Transverse colon (tissue), 4 donors: ENCODE data around the gene ALDOA. TPM values are rescaled to one million over a fixed set of nuclear protein-coding genes. Genes with fewer than 3 reads are reported as not detected.
"Not testable (repeated sequence)": the region's sequence is repeated elsewhere in the genome, so short reads cannot be mapped to it uniquely, and the experiment has no call there.

Source experiments
- DNase-seq: peaks from one replicate; pipeline ENCODE4 v3.0.0-alpha.2; 2019
- H3K27ac ChIP-seq, 4 donors: fragments of 200-600 bp; sonication (generic); 2 replicates each; pipeline ENCODE4 v1.5.1; 2016 to 2018; ENCODE audit warnings: inconsistent platforms in 4 of 4
- H3K27me3 ChIP-seq: fragments of 200-600 bp; sonication (generic); 2 replicates; pipeline ENCODE4 v1.5.1; 2017; ENCODE audit warnings: inconsistent platforms
- H3K36me3 ChIP-seq, 4 donors: fragments of 200-600 bp; sonication (generic); 2 replicates each; pipeline ENCODE4 v1.5.1; 2017 to 2019; ENCODE audit warnings: inconsistent platforms in 4 of 4
- H3K4me1 ChIP-seq, 4 donors: fragments of 200-600 bp; sonication (generic); 2 replicates each; pipeline ENCODE4 v1.5.1; 2017 to 2020; ENCODE audit warnings: inconsistent platforms in 4 of 4
- H3K4me3 ChIP-seq, 4 donors: fragments of 200-600 bp; sonication (generic); 1 replicate in 1 of 4; 2 replicates in 3 of 4; pipeline versions ENCODE4 v1.5.1 to v1.6.1; 2017 to 2019; ENCODE audit warnings: inconsistent platforms in 4 of 4
- H3K9me3 ChIP-seq, 2 donors: fragments of 200-600 bp; sonication (generic); 2 replicates each; pipeline ENCODE4 v1.5.1; 2017 to 2019; ENCODE audit warnings: inconsistent platforms in 2 of 2
- EP300 ChIP-seq: sonication (generic); formaldehyde crosslinking; IDR thresholded peaks from one replicate; pipeline ENCODE4 v1.6.1; 2017; ENCODE audit warnings: antibody characterized with exemption, low read depth
- POLR2A ChIP-seq: fragments of 450-650 bp; IDR thresholded peaks from one replicate; pipeline ENCODE4 v1.6.1; 2016; ENCODE audit warnings: antibody characterized with exemption, mild to moderate bottlenecking, moderate library complexity
- POLR2AphosphoS5 ChIP-seq, 3 donors: sonication (generic); formaldehyde crosslinking; IDR thresholded peaks; one replicate each; pipeline ENCODE4 v1.6.1; 2016; ENCODE audit warnings: antibody characterized with exemption in 3 of 3
- WGBS, 2 donors: methylation state at CpG; one replicate each; pipeline ENCODE4 v1.1.5; 2018; ENCODE audit warnings: low coverage in 1 of 2; 5-methylcytosine and 5-hydroxymethylcytosine counted together
- in situ Hi-C, 4 donors: fragments of 200-750 bp; cut with MboI; loops; one replicate each; pipeline versions ENCODE4 v1.15.0 to v1.15.1; 2017; ENCODE audit warnings: low sequenced_read_pairs in 3 of 4, low pct_ligation_motif_present in 1 of 4, low pct_unique_long_range_greater_than_20kb in 1 of 4
- intact Hi-C: fragments of 100-400 bp; cut with DNase I; formaldehyde crosslinking; loops from one replicate; pipeline ENCODE4 v1.15.1; 2023; ENCODE audit warnings: low total_unique reads
- total RNA-seq, 4 donors: library from RNA; depleted of rRNA; stranded (reverse); fragments of >200 nt; gene quantifications; one replicate each; pipeline ENCODE4 v1.1.0, GENCODE V29; 2016
- TF ChIP-seq, protein P1 (sequence below), 5 experiments: fragments of 200-600 bp in 3 of 5; fragments of 450-650 bp in 2 of 5; sonication (generic) in 3 of 5; IDR thresholded peaks; 1 replicate in 2 of 5; 2 replicates in 3 of 5; pipeline ENCODE4 v1.5.1; 2016 to 2017; ENCODE audit warnings: antibody characterized with exemption in 5 of 5, inconsistent platforms in 3 of 5, mild to moderate bottlenecking in 2 of 5, moderate library complexity in 1 of 5

ALDOA gene
- total RNA-seq, 4 donors from 2014 or later, result 778 to 1,392 (median 1,174) TPM

DNA sequence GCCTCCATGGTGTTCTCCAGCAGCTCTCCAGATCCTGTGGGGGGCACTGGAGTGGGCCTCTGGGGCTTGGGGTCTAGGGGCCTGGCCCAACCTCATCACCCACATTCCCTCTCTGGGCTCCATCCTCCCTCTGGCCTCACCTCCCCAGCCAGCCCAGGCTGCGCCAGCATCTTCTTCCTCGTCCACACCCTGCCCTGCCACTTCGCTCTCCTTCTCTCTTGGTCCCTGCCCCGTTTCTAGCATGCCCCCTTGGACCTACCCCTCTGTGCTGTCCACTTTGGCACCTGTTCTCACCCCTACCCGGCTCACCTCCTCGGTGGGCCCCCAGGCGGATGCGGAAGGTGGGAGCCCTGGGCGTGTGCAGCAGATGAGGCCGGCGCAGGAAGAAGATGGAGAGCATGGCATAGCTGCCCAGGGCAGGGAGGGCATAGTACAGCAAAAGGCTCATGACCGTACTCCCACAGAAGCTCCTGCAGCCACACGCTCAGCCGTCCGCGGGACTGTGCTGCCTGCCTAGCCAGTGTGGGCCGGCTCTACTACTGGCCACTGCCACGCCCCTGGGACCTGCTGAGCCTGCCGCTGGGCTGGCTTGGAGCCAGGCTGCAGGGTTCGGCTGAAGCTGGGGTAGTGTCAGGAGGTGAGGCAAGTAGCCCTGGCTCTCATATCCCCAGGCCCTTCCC, 47.6 kb downstream of the ALDOA start, which contains the start of gene GDPD3:
Gene GDPD3 (minus strand): TSS at position 507 of the 680 bp plus-strand sequence. CDS start 59 bp downstream, at position 448.
- Histone ChIP-seq H3K27me3 (no peaks in the 10 kb centered on the region), H3K27ac (peak within 1 kb of the TSS; percentile 81 to 98 (median 88)), H3K4me3 (no peak within 1 kb of the TSS), H3K4me1 (peaks cover 28 to 50% (median 33%) of the 10 kb centered on the region in 4 donors), H3K9me3 (no peaks in the 10 kb centered on the region), H3K36me3 (peaks cover 0 to 24% (median 10%) of the 10 kb centered on the region in 4 donors)
- TF ChIP-seq POLR2AphosphoS5 (IDR thresholded peaks at IDR 0.05), result peak in 2 of 3 donors; percentile 67 to 72
- TF ChIP-seq POLR2A, result peak; percentile 41
- TF ChIP-seq, protein P1, sequence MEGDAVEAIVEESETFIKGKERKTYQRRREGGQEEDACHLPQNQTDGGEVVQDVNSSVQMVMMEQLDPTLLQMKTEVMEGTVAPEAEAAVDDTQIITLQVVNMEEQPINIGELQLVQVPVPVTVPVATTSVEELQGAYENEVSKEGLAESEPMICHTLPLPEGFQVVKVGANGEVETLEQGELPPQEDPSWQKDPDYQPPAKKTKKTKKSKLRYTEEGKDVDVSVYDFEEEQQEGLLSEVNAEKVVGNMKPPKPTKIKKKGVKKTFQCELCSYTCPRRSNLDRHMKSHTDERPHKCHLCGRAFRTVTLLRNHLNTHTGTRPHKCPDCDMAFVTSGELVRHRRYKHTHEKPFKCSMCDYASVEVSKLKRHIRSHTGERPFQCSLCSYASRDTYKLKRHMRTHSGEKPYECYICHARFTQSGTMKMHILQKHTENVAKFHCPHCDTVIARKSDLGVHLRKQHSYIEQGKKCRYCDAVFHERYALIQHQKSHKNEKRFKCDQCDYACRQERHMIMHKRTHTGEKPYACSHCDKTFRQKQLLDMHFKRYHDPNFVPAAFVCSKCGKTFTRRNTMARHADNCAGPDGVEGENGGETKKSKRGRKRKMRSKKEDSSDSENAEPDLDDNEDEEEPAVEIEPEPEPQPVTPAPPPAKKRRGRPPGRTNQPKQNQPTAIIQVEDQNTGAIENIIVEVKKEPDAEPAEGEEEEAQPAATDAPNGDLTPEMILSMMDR (IDR thresholded peaks at IDR 0.05), result peak in 2 of 5 experiments; percentile 15 to 34
- no peak for TF ChIP-seq EP300
- 58% methylated on average over 20 of the region's 20 CpGs; no CpG with 5 or more reads in 1 of the 2 donors for WGBS, 2 donors
- DNase-seq, result peak; percentile 87
- in situ Hi-C loops, result loop anchor here in 2 of 4 donors (25.0 kb wide), 1 partner anchor 299 kb away; the partner anchor contains the start of gene ZNF771 (in 2 of the 2)
- intact Hi-C loops, result loop anchor here (10.0 kb wide), 1 partner anchor 72 kb away; the partner anchor contains the start of gene CORO1A

DNA sequence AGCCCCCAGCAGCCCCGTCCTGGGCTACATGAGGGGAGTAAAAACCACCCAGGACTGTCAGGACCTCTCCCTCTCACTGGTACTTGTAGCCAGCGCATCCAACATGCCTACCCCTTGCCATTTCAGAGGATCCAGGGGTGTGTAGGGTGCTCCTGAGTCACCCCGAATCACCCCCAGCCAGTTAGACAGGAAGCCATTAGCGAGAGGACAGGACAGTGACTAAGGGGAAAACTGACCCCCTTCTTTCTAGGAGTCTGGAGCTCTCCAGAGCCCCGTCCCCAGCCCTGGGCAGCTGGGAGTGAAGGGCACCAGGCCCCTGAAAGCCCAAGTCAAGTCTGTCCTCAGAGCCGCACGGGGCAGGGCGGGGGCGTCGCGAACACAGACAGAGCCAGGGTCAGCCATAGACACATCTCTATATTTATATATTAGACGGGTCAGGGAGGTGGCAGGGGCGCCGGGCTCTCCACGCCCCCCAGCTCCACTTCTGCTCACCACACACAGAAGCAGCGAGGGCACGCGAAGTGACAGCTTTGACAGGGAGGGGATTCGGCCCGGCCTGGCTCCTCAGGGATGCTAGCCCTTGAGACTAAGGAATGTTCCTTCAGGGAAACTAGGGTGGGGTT, 48.3 kb downstream of the ALDOA start:
- in situ Hi-C loops, result loop anchor here in 2 of 4 donors (25.0 kb wide), 1 partner anchor 298 kb away; the partner anchor contains the start of gene ZNF771 (in 2 of the 2)
- H3K36me3 ChIP-seq, result peaks cover 0 to 26% (median 12%) of the 10 kb centered on the region in 4 donors
- intact Hi-C loops, result loop anchor here (10.0 kb wide), 1 partner anchor 71 kb away; the partner anchor contains the start of gene CORO1A
- DNase-seq, result no peak
- TF ChIP-seq EP300 (no peak), POLR2AphosphoS5 (IDR thresholded peaks at IDR 0.05) (no peak), POLR2A (no peak)
- TF ChIP-seq, protein P1 (IDR thresholded peaks at IDR 0.05), result no peak
- peak overlapping the region; percentile 81 to 98 (median 88) for H3K27ac ChIP-seq
- H3K9me3 ChIP-seq, result no peaks in the 10 kb centered on the region
- no peak overlapping the region for H3K4me3 ChIP-seq
- H3K27me3 ChIP-seq, result no peaks in the 10 kb centered on the region
- WGBS, 2 donors, result 87 to 89% methylated on average over 9 to 19 of the region's 20 CpGs
- H3K4me1 ChIP-seq, result peaks cover 28 to 56% (median 36%) of the 10 kb centered on the region in 4 donors

GRCh38 chr16:30114411-30114810, 48.9 kb downstream of the ALDOA start:
- peaks cover 28 to 61% (median 39%) of the 10 kb centered on the region in 4 donors for H3K4me1 ChIP-seq
- peak overlapping the region; percentile 81 to 98 (median 88) for H3K27ac ChIP-seq
- no peaks in the 10 kb centered on the region for H3K9me3 ChIP-seq
- intact Hi-C loops (loop anchor here (10.0 kb wide), 1 partner anchor 70 kb away; the partner anchor contains the start of gene CORO1A), in situ Hi-C loops (loop anchor here in 2 of 4 donors (25.0 kb wide), 1 partner anchor 298 kb away; the partner anchor contains the start of gene ZNF771 (in 2 of the 2))
- no peak overlapping the region for H3K4me3 ChIP-seq
- H3K36me3 ChIP-seq, result peaks cover 0 to 28% (median 14%) of the 10 kb centered on the region in 4 donors
- WGBS, 2 donors, result 68% methylated on average over 11 of the region's 11 CpGs; no CpG with 5 or more reads in 1 of the 2 donors
- no peaks in the 10 kb centered on the region for H3K27me3 ChIP-seq
- no peak for TF ChIP-seq POLR2A
- TF ChIP-seq POLR2AphosphoS5 (IDR thresholded peaks at IDR 0.05), result no peak
- TF ChIP-seq, protein P1 (IDR thresholded peaks at IDR 0.05), result no peak
- TF ChIP-seq EP300, result no peak
- DNase-seq, result no peak

DNA sequence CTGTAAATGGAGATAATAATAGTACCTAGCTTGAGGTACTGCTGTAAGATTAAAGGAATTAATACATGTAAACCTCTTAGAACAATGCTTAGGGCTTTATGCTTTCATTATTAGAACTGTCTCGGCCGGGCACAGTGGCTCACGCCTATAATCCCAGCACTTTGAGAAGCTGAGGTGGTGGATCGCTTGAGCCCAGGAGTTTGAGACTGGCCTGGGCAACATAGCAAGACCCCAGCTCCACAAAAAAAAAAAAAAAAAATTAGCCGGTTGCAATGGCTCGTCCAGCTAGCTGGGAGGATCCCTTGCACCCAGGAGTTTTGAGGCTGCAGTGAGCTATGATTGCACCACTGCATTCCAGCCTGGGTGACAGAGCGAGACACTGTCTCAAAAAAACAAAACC, 49.3 kb downstream of the ALDOA start:
- Histone ChIP-seq H3K36me3 (peaks cover 0 to 25% (median 12%) of the 10 kb centered on the region in 4 donors), H3K27ac (peak overlapping the region; percentile 81 to 98 (median 88)), H3K4me1 (peaks cover 30 to 65% (median 42%) of the 10 kb centered on the region in 4 donors)
- not testable (repeated sequence) for DNase-seq, H3K4me3 ChIP-seq, H3K9me3 ChIP-seq, H3K27me3 ChIP-seq
- in situ Hi-C loops, result loop anchor here in 2 of 4 donors (25.0 kb wide), 1 partner anchor 297 kb away; the partner anchor contains the start of gene ZNF771 (in 2 of the 2)
- intact Hi-C loops, result loop anchor here (10.0 kb wide), 1 partner anchor 70 kb away; the partner anchor contains the start of gene CORO1A
- 31 to 73% methylated on average over 2 to 7 of the region's 7 CpGs for WGBS, 2 donors
